Measurements from ENCODE around the gene DPP10. TPM values are rescaled to one million over a fixed set of nuclear protein-coding genes. Genes with fewer than 3 reads are reported as not detected.

The DPP10 gene
- total RNA-seq, 1 donor from 2014 or later, result 2.4 TPM

DNA sequence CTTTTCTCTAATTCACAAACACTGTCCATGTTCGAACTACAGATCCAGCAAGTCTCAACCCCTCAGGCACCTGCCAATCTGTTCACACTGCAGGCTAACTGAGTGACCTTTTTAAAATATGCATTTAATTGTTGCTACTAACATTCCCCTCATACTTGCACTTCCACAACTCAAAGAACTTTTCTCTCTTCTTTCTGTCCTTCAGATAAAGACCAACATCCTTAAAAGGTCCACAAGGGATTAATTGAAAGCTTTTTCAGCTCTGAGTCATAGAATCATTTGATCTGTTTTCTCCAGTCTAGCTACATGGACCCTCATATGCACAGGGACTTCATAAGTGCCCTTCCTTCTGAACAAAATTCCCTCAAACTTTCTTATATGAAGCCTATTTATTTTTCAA, 1321.2 kb downstream of the DPP10 start:
- no peak for TF ChIP-seq CTCF (IDR thresholded peaks at IDR 0.05; ENCODE audit: insufficient read depth, low read length, poor library complexity, severe bottlenecking)
- H3K36me3 ChIP-seq (ENCODE audit: control insufficient read depth, insufficient read depth, low read length), result no peaks in the 10 kb centered on the region
- no peak for DNase-seq (ENCODE audit: low read depth)
- H3K27me3 ChIP-seq (ENCODE audit: control insufficient read depth, insufficient read depth, low read length), result no peaks in the 10 kb centered on the region
- H3K4me3 ChIP-seq (ENCODE audit: low read depth, low read length), result no peak overlapping the region

- TF ChIP-seq CTCF (IDR thresholded peaks at IDR 0.05; ENCODE audit: insufficient read depth, low read length, poor library complexity, severe bottlenecking), result no peak
- H3K27me3 ChIP-seq (ENCODE audit: control insufficient read depth, insufficient read depth, low read length), result no peaks in the 10 kb centered on the region
- no peaks in the 10 kb centered on the region for H3K36me3 ChIP-seq (ENCODE audit: control insufficient read depth, insufficient read depth, low read length)
Measured at GRCh38 chr2:115771516-115771915, 1329.1 kb downstream of the DPP10 start.

DNA sequence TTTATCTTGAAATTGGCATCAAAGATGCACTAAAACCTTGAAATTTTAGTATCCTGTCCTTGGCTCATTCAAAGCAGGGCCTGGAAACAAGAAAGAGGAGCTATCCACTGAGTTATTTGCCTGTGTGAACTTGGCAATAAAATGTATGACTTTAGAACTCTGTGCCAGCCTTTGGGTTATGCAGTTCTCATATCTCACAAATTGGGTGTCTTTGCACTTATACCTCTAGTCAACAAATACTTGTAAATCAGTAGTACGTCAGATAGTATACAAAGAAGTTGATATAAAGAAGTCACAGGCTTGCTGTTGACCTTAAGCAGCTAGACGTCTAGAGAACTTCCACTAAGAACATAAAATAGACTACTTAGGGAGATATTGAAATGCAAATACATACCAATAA, 1331.9 kb downstream of the DPP10 start:
- no peaks in the 10 kb centered on the region for H3K27me3 ChIP-seq (ENCODE audit: control insufficient read depth, insufficient read depth, low read length)
- DNase-seq (ENCODE audit: low read depth), result no peak
- no peak for TF ChIP-seq CTCF (IDR thresholded peaks at IDR 0.05; ENCODE audit: insufficient read depth, low read length, poor library complexity, severe bottlenecking)
- H3K36me3 ChIP-seq (ENCODE audit: control insufficient read depth, insufficient read depth, low read length), result no peaks in the 10 kb centered on the region
- H3K4me3 ChIP-seq (ENCODE audit: low read depth, low read length), result no peak overlapping the region

More at GRCh38 chr2:115771516-115771915, 1329.1 kb downstream of the DPP10 start:
- DNase-seq (ENCODE audit: low read depth), result no peak
- no peak overlapping the region for H3K4me3 ChIP-seq (ENCODE audit: low read depth, low read length)

DNA sequence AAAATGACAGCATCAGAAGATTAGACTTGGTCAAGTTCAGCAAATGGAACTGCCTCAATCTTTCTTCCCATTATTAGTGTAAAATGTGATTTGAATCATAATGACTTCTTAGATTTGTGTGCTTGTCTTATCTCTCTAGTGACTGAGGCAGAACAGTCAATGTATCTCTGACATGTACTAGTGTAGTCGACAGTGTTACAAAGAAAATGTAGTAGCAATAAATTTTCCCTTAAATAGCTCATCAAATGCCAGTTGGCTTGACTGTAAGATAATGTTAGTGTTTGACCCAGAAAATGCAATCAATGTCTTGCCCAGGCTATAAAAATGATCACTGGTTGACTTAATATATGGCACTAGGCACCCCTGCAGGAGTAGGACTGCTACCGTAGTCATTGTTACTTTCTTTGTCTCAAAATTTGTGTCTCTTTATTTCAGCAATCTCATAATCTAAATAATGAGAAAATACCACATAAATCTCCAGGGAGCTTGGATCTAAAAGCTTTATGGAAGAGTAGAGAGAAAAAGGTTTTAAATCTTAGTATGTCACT, 1336.7 kb downstream of the DPP10 start:
- TF ChIP-seq CTCF (IDR thresholded peaks at IDR 0.05; ENCODE audit: insufficient read depth, low read length, poor library complexity, severe bottlenecking), result no peak
- H3K36me3 ChIP-seq (ENCODE audit: control insufficient read depth, insufficient read depth, low read length), result no peaks in the 10 kb centered on the region
- no peak for DNase-seq (ENCODE audit: low read depth)
- H3K27me3 ChIP-seq (ENCODE audit: control insufficient read depth, insufficient read depth, low read length), result no peaks in the 10 kb centered on the region
- H3K4me3 ChIP-seq (ENCODE audit: low read depth, low read length), result no peak overlapping the region

DNA sequence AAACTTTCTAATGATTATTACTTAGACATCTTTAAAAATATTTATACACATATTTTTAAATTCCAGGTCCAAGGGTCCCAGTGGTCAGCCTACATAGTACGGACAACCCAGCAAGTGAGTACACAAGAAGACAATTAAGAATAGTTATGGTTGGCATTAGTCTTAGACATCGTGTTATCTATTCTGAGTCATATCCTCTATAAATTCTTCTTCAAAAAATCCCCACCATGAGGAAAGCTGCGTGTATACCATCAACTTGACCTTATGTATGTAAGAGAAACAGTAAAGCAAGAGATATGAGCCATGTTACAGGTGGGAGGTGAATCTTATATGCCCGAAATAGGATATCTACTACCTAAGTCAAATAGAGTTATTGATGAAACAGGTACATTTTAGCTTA, 1339.8 kb downstream of the DPP10 start:
- Histone ChIP-seq H3K27me3 (ENCODE audit: control insufficient read depth, insufficient read depth, low read length) (no peaks in the 10 kb centered on the region), H3K36me3 (ENCODE audit: control insufficient read depth, insufficient read depth, low read length) (no peaks in the 10 kb centered on the region), H3K4me3 (ENCODE audit: low read depth, low read length) (no peak overlapping the region)
- DNase-seq (ENCODE audit: low read depth), result no peak
- no peak for TF ChIP-seq CTCF (IDR thresholded peaks at IDR 0.05; ENCODE audit: insufficient read depth, low read length, poor library complexity, severe bottlenecking)

GRCh38 chr2:115796078-115796477, 1353.6 kb downstream of the DPP10 start:
- TF ChIP-seq CTCF (IDR thresholded peaks at IDR 0.05; ENCODE audit: insufficient read depth, low read length, poor library complexity, severe bottlenecking), result no peak
- Histone ChIP-seq H3K4me3 (ENCODE audit: low read depth, low read length) (no peak overlapping the region), H3K36me3 (ENCODE audit: control insufficient read depth, insufficient read depth, low read length) (no peaks in the 10 kb centered on the region), H3K27me3 (ENCODE audit: control insufficient read depth, insufficient read depth, low read length) (no peaks in the 10 kb centered on the region)
- DNase-seq (ENCODE audit: low read depth), result no peak
